ENCODE data around the gene IGFBP3. TPM values are rescaled to one million over a fixed set of nuclear protein-coding genes. Genes with fewer than 3 reads are reported as not detected.

The IGFBP3 gene
- total and polyA plus RNA-seq, 2 donors (not counting 1 experiment from before 2014, with no cell fraction given): 8.9 to 227 TPM

DNA sequence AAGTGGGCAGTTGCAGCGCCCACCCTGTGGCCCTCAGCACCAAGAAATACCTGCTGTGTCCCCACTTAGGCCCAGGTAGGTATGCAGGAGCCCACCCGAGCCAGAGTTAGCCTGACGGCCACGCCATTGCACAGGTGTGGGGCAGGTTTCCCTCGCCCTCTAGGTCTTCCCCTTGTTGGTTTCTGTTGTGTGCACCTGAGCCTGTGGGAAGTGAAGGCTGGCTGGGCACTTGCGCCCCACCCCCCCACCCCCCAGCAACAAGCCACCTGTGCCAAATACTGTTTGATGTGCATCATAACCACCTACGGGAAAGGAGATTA, 48.1 kb downstream of the IGFBP3 start, which contains the start of gene CCDC201:
CCDC201 (minus strand) TSS at position 48 of the 320 bp plus-strand sequence. CDS start 75 bp downstream, outside the sequence.
- Histone ChIP-seq H3K9ac (ENCODE audit: insufficient read depth, low read length) (no peak within 1 kb of the TSS), H3K79me2 (ENCODE audit: control insufficient read depth, insufficient read depth, low read length) (no peaks in the 10 kb centered on the region), H3K27ac (ENCODE audit: insufficient read depth, low read length) (no peak within 1 kb of the TSS), H2AFZ (ENCODE audit: low read length) (no peak within 1 kb of the TSS), H3K4me3 (replicated peaks in 1 of 4; ENCODE audit: control extremely low read depth in 1 of 4, insufficient read depth in 1 of 4, low read depth in 3 of 4, low read length in 4 of 4) (no peak within 1 kb of the TSS), H3K9me3 (ENCODE audit: control insufficient read depth, insufficient read depth, low read depth, low read length) (no peaks in the 10 kb centered on the region), H3K36me3 (ENCODE audit: control insufficient read depth, insufficient read depth, low read length) (no peaks in the 10 kb centered on the region), H3K4me2 (ENCODE audit: extremely low read depth, insufficient read depth, low read length) (no peak within 1 kb of the TSS), H3K27me3 (ENCODE audit: control insufficient read depth, insufficient read depth, low read length) (no peaks in the 10 kb centered on the region), H3K4me1 (ENCODE audit: control insufficient read depth, extremely low read depth, insufficient read depth, low read length) (peaks cover 4% of the 10 kb centered on the region), H4K20me1 (ENCODE audit: control insufficient read depth, extremely low read depth, insufficient read depth, low read length) (no peaks in the 10 kb centered on the region)
- TF ChIP-seq, protein P1, sequence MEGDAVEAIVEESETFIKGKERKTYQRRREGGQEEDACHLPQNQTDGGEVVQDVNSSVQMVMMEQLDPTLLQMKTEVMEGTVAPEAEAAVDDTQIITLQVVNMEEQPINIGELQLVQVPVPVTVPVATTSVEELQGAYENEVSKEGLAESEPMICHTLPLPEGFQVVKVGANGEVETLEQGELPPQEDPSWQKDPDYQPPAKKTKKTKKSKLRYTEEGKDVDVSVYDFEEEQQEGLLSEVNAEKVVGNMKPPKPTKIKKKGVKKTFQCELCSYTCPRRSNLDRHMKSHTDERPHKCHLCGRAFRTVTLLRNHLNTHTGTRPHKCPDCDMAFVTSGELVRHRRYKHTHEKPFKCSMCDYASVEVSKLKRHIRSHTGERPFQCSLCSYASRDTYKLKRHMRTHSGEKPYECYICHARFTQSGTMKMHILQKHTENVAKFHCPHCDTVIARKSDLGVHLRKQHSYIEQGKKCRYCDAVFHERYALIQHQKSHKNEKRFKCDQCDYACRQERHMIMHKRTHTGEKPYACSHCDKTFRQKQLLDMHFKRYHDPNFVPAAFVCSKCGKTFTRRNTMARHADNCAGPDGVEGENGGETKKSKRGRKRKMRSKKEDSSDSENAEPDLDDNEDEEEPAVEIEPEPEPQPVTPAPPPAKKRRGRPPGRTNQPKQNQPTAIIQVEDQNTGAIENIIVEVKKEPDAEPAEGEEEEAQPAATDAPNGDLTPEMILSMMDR (conservative IDR thresholded peaks at IDR 0.05 in 1 of 2, IDR thresholded peaks at IDR 0.05 in 1 of 2; ENCODE audit: low read depth in 1 of 2, low read length in 2 of 2): no peak
- no peak for TF ChIP-seq EZH2 (IDR thresholded peaks at IDR 0.05; ENCODE audit: low read length, missing control alignments)
- no peak for DNase-seq (ENCODE audit: low read depth in 2 of 2)

DNA sequence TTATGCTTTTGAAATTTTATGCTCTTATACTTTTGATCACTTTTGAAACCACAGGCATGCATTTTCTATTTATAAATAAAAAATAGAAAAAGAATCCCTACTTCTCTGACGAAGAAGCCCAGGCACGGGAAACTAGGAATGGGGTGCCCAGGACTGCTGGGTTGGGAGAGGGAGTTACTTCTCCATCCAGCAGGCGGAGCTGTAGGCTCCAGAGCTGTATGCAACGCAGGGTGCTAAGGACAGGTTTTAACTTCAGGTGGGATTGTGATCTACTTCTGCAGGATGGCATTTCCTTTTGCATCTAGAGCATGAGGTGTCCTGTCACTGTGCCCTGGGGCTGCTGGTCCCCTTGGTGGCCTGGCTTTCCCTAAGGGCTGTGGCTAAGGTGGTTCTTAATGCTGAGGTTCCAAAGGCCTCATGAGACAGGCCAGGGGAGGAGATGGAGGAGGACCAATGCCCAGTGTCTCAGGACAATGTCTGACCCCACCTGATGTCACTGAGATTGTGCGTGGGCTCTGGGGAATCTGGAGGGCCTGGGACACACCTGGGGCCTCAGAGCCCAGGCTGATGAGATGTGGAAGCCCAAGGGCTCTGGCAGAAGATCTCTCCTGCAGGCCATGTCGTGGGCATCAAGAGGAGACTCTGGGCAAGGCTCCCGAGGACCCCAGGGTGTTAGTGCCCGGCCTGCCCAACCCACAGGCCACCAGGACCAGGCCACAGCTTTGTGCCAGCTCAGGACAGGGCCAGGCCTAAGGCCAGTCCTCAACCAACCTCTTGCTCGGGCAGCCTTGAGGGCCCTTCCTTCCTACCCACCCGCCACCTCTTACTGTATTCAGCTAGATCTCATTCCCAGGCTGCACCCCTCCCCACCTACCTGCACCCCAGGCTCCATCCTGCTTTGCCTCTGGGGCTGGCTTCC, 48.7 kb downstream of the IGFBP3 start:
- Histone ChIP-seq H2AFZ (ENCODE audit: low read length) (no peak overlapping the region), H3K4me3 (replicated peaks in 1 of 4; ENCODE audit: control extremely low read depth in 1 of 4, insufficient read depth in 1 of 4, low read depth in 3 of 4, low read length in 4 of 4) (no peak overlapping the region), H3K4me2 (ENCODE audit: extremely low read depth, insufficient read depth, low read length) (no peak overlapping the region), H3K27ac (ENCODE audit: insufficient read depth, low read length) (no peak overlapping the region), H3K27me3 (ENCODE audit: control insufficient read depth, insufficient read depth, low read length) (no peaks in the 10 kb centered on the region), H4K20me1 (ENCODE audit: control insufficient read depth, extremely low read depth, insufficient read depth, low read length) (no peaks in the 10 kb centered on the region), H3K9me3 (ENCODE audit: control insufficient read depth, insufficient read depth, low read depth, low read length) (no peaks in the 10 kb centered on the region), H3K79me2 (ENCODE audit: control insufficient read depth, insufficient read depth, low read length) (no peaks in the 10 kb centered on the region), H3K4me1 (ENCODE audit: control insufficient read depth, extremely low read depth, insufficient read depth, low read length) (peaks cover 4% of the 10 kb centered on the region), H3K9ac (ENCODE audit: insufficient read depth, low read length) (no peak overlapping the region), H3K36me3 (ENCODE audit: control insufficient read depth, insufficient read depth, low read length) (no peaks in the 10 kb centered on the region)
- no peak for DNase-seq (ENCODE audit: low read depth in 2 of 2)
- no peak for TF ChIP-seq EZH2 (IDR thresholded peaks at IDR 0.05; ENCODE audit: low read length, missing control alignments)
- TF ChIP-seq, protein P1 (conservative IDR thresholded peaks at IDR 0.05 in 1 of 2, IDR thresholded peaks at IDR 0.05 in 1 of 2; ENCODE audit: low read depth in 1 of 2, low read length in 2 of 2): peak; percentile 29 to 54

DNA sequence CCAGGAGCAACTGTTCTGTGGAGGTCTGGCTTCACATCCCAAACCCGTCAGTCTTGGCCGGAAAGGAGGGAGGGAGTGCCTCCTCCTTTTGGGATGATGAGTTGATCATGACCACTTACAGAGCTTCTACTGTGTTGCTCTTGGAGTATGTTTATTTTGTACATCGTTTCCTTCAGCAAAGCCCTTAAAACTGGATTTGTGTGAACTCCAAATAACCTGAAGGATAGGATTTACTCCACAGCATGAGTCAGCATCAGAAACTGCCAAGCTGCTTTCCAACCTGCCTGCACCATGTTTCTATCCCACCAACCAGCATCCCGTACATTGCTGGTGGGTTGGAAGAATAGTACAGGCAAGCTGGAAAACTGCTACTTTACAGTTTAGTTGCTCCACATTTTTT, 51.6 kb downstream of the IGFBP3 start:
- Histone ChIP-seq H3K4me3 (replicated peaks in 1 of 4; ENCODE audit: control extremely low read depth in 1 of 4, insufficient read depth in 1 of 4, low read depth in 3 of 4, low read length in 4 of 4) (no peak overlapping the region), H4K20me1 (ENCODE audit: control insufficient read depth, extremely low read depth, insufficient read depth, low read length) (no peaks in the 10 kb centered on the region), H2AFZ (ENCODE audit: low read length) (no peak overlapping the region), H3K79me2 (ENCODE audit: control insufficient read depth, insufficient read depth, low read length) (no peaks in the 10 kb centered on the region), H3K27me3 (ENCODE audit: control insufficient read depth, insufficient read depth, low read length) (no peaks in the 10 kb centered on the region), H3K9ac (ENCODE audit: insufficient read depth, low read length) (no peak overlapping the region), H3K36me3 (ENCODE audit: control insufficient read depth, insufficient read depth, low read length) (no peaks in the 10 kb centered on the region), H3K4me1 (ENCODE audit: control insufficient read depth, extremely low read depth, insufficient read depth, low read length) (peaks cover 1% of the 10 kb centered on the region), H3K4me2 (ENCODE audit: extremely low read depth, insufficient read depth, low read length) (no peak overlapping the region), H3K27ac (ENCODE audit: insufficient read depth, low read length) (no peak overlapping the region), H3K9me3 (ENCODE audit: control insufficient read depth, insufficient read depth, low read depth, low read length) (no peaks in the 10 kb centered on the region)
- TF ChIP-seq, protein P1 (conservative IDR thresholded peaks at IDR 0.05 in 1 of 2, IDR thresholded peaks at IDR 0.05 in 1 of 2; ENCODE audit: low read depth in 1 of 2, low read length in 2 of 2): no peak
- TF ChIP-seq EZH2 (IDR thresholded peaks at IDR 0.05; ENCODE audit: low read length, missing control alignments): no peak
- DNase-seq (ENCODE audit: low read depth in 2 of 2): peak; percentile 15 to 72
